B cell (primary cell): Measurements from ENCODE around the gene TMEM176A. TPM values are rescaled to one million over a fixed set of nuclear protein-coding genes. Genes with fewer than 3 reads are reported as not detected.

Experiments used
- ATAC-seq: fragments of 200-7000 bp; cut with Tn5 transposase; one replicate; pipeline ENCODE4 v1.10.0; 2021; ENCODE audit warnings: low read depth, mild to moderate bottlenecking, moderate number of reproducible peaks, moderate library complexity
- CTCF ChIA-PET: fragments of 350-600 bp; sonication (Branson Sonifier 250); formaldehyde crosslinking; loops from one replicate; lab custom pipeline; 2021; ENCODE audit warnings: antibody characterized with exemption, inconsistent platforms; lab: Charles Lee
- POLR2A ChIA-PET: fragments of 350-600 bp; sonication (Branson Sonifier 250); formaldehyde crosslinking; loops from one replicate; lab custom pipeline; 2021; ENCODE audit warnings: antibody characterized with exemption; lab: Charles Lee
- DNase-seq: peaks from one replicate; pipeline ENCODE4 v3.0.0; 2013
- H2AFZ ChIP-seq: 2 replicates; pipeline ENCODE4 v1.6.1; 2012; ENCODE audit warnings: mild to moderate bottlenecking, low read depth, low read length; ENCODE audit not compliant: insufficient read depth, poor library complexity, severe bottlenecking
- H3K27ac ChIP-seq, 2 donors: 1 replicate in 1 of 2; 2 replicates in 1 of 2; pipeline ENCODE4 v1.5.1; 2012 to 2013; ENCODE audit warnings: low read length in 2 of 2, mild to moderate bottlenecking in 2 of 2, moderate library complexity in 1 of 2
- H3K27me3 ChIP-seq, 4 experiments: fragments of 200-600 bp in 1 of 4; sonication (generic) in 1 of 4; replicated peaks in 1 of 4; 1 replicate in 2 of 4; 2 replicates in 2 of 4; pipeline versions ENCODE4 v1.6.1 to v1.7.0; 2013 to 2016; ENCODE audit warnings: low read length in 3 of 4, mild to moderate bottlenecking in 2 of 4, mixed read lengths in 1 of 4, moderate library complexity in 1 of 4; ENCODE audit not compliant: insufficient read depth in 4 of 4, control insufficient read depth in 3 of 4; ENCODE audit errors: control extremely low read depth in 1 of 4
- H3K36me3 ChIP-seq, 2 experiments: replicated peaks in 1 of 2; 1 replicate in 1 of 2; 2 replicates in 1 of 2; pipeline versions ENCODE4 v1.6.1 to v1.7.1; 2013; ENCODE audit warnings: low read length in 1 of 2; ENCODE audit not compliant: insufficient read depth in 2 of 2, control insufficient read depth in 1 of 2; ENCODE audit errors: control extremely low read depth in 1 of 2, extremely low read depth in 1 of 2
- H3K4me1 ChIP-seq, 2 donors: fragments of 200-600 bp in 1 of 2; sonication (generic) in 1 of 2; 1 replicate in 1 of 2; 2 replicates in 1 of 2; pipeline versions ENCODE4 v1.5.1 to v1.6.1; 2013 to 2017; ENCODE audit warnings: low read length in 2 of 2; ENCODE audit not compliant: control insufficient read depth in 2 of 2, insufficient read depth in 2 of 2
- H3K4me2 ChIP-seq: replicated peaks from 2 replicates; pipeline ENCODE3; 2012; ENCODE audit warnings: mild to moderate bottlenecking, low read depth, low read length; ENCODE audit not compliant: poor library complexity, severe bottlenecking
- H3K4me3 ChIP-seq, 5 experiments: fragments of 200-600 bp in 1 of 5; sonication (generic) in 1 of 5; 1 replicate in 3 of 5; 2 replicates in 2 of 5; pipeline versions ENCODE4 v1.5.1 to v1.7.0; 2011 to 2016; ENCODE audit warnings: low read length in 4 of 5, mild to moderate bottlenecking in 4 of 5, low read depth in 2 of 5, control low read depth in 1 of 5, moderate library complexity in 1 of 5; ENCODE audit not compliant: insufficient read depth in 1 of 5; ENCODE audit errors: control extremely low read depth in 1 of 5, extremely low read depth in 1 of 5
- H3K79me2 ChIP-seq: fragments of 200-600 bp; sonication (generic); one replicate; pipeline ENCODE4 v1.6.0; 2016; ENCODE audit warnings: low read length; ENCODE audit not compliant: control insufficient read depth, insufficient read depth
- H3K9ac ChIP-seq: fragments of 200-600 bp; sonication (generic); 2 replicates; pipeline ENCODE4 v1.6.1; 2017; ENCODE audit warnings: mild to moderate bottlenecking, low read length, moderate library complexity
- H3K9me3 ChIP-seq, 3 donors: one replicate each; pipeline versions ENCODE4 v1.6.1 to v1.7.1; 2013; ENCODE audit warnings: low read length in 2 of 3; ENCODE audit not compliant: control insufficient read depth in 2 of 3, insufficient read depth in 1 of 3; ENCODE audit errors: control extremely low read depth in 1 of 3
- H4K20me1 ChIP-seq: 2 replicates; pipeline ENCODE4 v1.6.0; 2012; ENCODE audit warnings: mild to moderate bottlenecking, low read length; ENCODE audit not compliant: insufficient read depth, control insufficient read depth, poor library complexity, severe bottlenecking
- H3K27ac Mint-ChIP-seq: one replicate; pipeline ENCODE4 v1.8.0; 2021; ENCODE audit warnings: mixed read lengths
- H3K27me3 Mint-ChIP-seq: one replicate; pipeline ENCODE4 v1.8.0; 2021; ENCODE audit warnings: mixed read lengths
- H3K4me1 Mint-ChIP-seq: one replicate; pipeline ENCODE4 v1.8.0; 2021; ENCODE audit warnings: mixed read lengths
- H3K4me3 Mint-ChIP-seq: one replicate; pipeline ENCODE4 v1.8.0; 2021; ENCODE audit warnings: mixed read lengths
- H3K9me3 Mint-ChIP-seq: one replicate; pipeline ENCODE4 v1.8.0; 2022; ENCODE audit warnings: mixed read lengths; ENCODE audit not compliant: insufficient read depth
- CTCF ChIP-seq: fragments of 200-600 bp; IDR thresholded peaks from one replicate; pipeline ENCODE4 v1.8.0; 2022; ENCODE audit warnings: antibody characterized with exemption, mild to moderate bottlenecking
- EZH2 ChIP-seq: IDR thresholded peaks from 2 replicates; pipeline ENCODE4 v1.6.1; 2012; ENCODE audit warnings: borderline replicate concordance, low read depth, mild to moderate bottlenecking, moderate library complexity, low read length; ENCODE audit not compliant: insufficient read depth, poor library complexity, severe bottlenecking
- WGBS: methylation state at CpG from one replicate; pipeline ENCODE4 v1.1.5; 2013; ENCODE audit warnings: missing lambda C conversion rate; ENCODE audit not compliant: insufficient coverage; 5-methylcytosine and 5-hydroxymethylcytosine counted together
- intact Hi-C: fragments of 100-400 bp; cut with micrococcal nuclease; formaldehyde crosslinking; loops from one replicate; pipeline ENCODE4 v1.10.0; 2022
- polyA plus RNA-seq: library from polyadenylated mRNA; depleted of rRNA; stranded (reverse); fragments of >200 nt; gene quantifications from 2 replicates; pipeline ENCODE4 v1.2.3, GENCODE V29; 2012
- total RNA-seq, 2 donors: library from RNA; stranded (reverse); fragments of 120-200 nt in 1 of 2; gene quantifications; 1 replicate in 1 of 2; 2 replicates in 1 of 2; pipeline versions ENCODE4 v1.2.3 to v1.2.4, GENCODE V29; 2013 to 2022

TMEM176A gene
- total and polyA plus RNA-seq, 2 donors (not counting 1 experiment from before 2014, with no cell fraction given), result 1.1 TPM; not detected in 1

- Histone ChIP-seq H3K4me3 (no peak overlapping the region), H3K27ac (no peak overlapping the region), H3K36me3 (no peaks in the 10 kb centered on the region), H3K4me2 (no peak overlapping the region), H3K9ac (no peak overlapping the region), H3K27me3 (peaks cover 0 to 6% (median 1%) of the 10 kb centered on the region in 4 experiments), H3K79me2 (no peaks in the 10 kb centered on the region), H3K4me1 (no peaks in the 10 kb centered on the region), H2AFZ (no peak overlapping the region), H3K9me3 (no peaks in the 10 kb centered on the region), H4K20me1 (no peaks in the 10 kb centered on the region)
- Mint-ChIP-seq H3K27ac (no peak overlapping the region), H3K4me3 (no peak overlapping the region), H3K4me1 (no peaks in the 10 kb centered on the region), H3K9me3 (no peaks in the 10 kb centered on the region), H3K27me3 (peaks cover 29% of the 10 kb centered on the region)
- 94% methylated on average over 3 of the region's 3 CpGs for WGBS
- intact Hi-C loops, result no loop called here
- ChIA-PET CTCF (no interaction called here), POLR2A (no interaction called here)
- DNase-seq (no peak), ATAC-seq (no peak)
- TF ChIP-seq CTCF (no peak), EZH2 (no peak)
Measured at GRCh38 chr7:150848561-150849115, 48.1 kb downstream of the TMEM176A start.

- H3K4me1 Mint-ChIP-seq, result no peaks in the 10 kb centered on the region
- Histone ChIP-seq H3K4me1 (no peaks in the 10 kb centered on the region), H3K9me3 (no peaks in the 10 kb centered on the region), H3K4me3 (no peak overlapping the region), H3K36me3 (no peaks in the 10 kb centered on the region), H3K27me3 (peaks cover 0 to 6% (median 1%) of the 10 kb centered on the region in 4 experiments), H3K27ac (no peak overlapping the region), H2AFZ (no peak overlapping the region), H3K4me2 (no peak overlapping the region), H3K9ac (no peak overlapping the region), H3K79me2 (no peaks in the 10 kb centered on the region), H4K20me1 (no peaks in the 10 kb centered on the region)
- CTCF ChIA-PET, result no interaction called here
- no peak overlapping the region for H3K27ac Mint-ChIP-seq
- ATAC-seq (no peak), DNase-seq (no peak)
- TF ChIP-seq CTCF, result no peak
- no peak for TF ChIP-seq EZH2
- peaks cover 31% of the 10 kb centered on the region for H3K27me3 Mint-ChIP-seq
- intact Hi-C loops, result no loop called here
- 85% methylated on average over 7 of the region's 10 CpGs for WGBS
- H3K4me3 Mint-ChIP-seq, result no peak overlapping the region
- POLR2A ChIA-PET, result no interaction called here
- no peaks in the 10 kb centered on the region for H3K9me3 Mint-ChIP-seq
Measured at GRCh38 chr7:150849204-150849775, 48.7 kb downstream of the TMEM176A start.
